PC-3 (cell line): Measurements from ENCODE around the gene MBD6.

Experiments used
- CTCF ChIP-seq: fragments of 300-600 bp; sonication (generic); conservative IDR thresholded peaks from 2 replicates; pipeline ENCODE4 v1.5.1; 2017; ENCODE audit warnings: antibody characterized with exemption, low read depth, mild to moderate bottlenecking, low read length
- EZH2 ChIP-seq: fragments of 300-600 bp; sonication (generic); IDR thresholded peaks from one replicate; pipeline ENCODE4 v1.6.1; 2017; ENCODE audit warnings: antibody characterized with exemption, mild to moderate bottlenecking, low read length; ENCODE audit not compliant: unreplicated experiment
- EZH2phosphoT487 ChIP-seq: fragments of 300-600 bp; sonication (generic); IDR thresholded peaks from 2 replicates; pipeline ENCODE4 v1.6.1; 2018; ENCODE audit warnings: mild to moderate bottlenecking, antibody characterized with exemption, low read length, borderline replicate concordance

DNA sequence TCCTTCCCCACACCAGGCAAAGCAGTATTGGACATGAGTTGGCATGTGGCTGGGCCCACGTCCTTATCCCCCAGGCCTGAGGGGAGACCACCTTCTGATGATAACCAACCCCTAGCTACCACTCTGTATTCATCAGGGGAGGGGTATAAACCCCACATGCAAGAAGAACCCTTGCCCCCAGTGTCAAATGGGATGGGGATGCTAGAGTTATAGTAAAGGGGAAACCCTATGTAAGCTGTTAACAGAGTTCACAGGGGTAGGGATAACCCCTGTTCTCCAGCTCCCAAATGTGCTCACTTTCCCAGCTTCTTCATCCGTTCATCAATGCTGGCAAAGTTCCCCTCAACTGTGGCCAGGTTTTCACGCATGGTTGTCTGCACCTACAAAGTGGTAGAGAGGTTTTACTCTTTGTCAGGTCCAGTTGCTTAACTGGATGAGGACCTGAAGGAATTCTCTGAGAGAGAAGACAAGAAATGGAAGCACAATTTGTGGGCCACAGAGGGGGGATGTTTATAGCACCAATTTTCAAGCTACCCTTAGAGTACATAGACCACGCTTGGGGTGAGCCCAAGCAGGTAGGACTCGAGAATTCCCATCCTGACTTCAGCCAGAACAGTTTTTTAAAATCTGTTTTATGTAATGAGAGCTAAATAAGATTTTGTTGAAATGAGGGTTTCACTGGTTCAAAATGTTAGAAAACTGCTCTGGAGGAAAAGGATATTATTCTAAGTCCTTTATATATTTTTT lies 7.9 kb downstream of the MBD6 start:
- TF ChIP-seq CTCF (no peak), EZH2 (no peak), EZH2phosphoT487 (no peak)
